ENCODE results near the gene CAMK2G.

The CAMK2G gene

DNA sequence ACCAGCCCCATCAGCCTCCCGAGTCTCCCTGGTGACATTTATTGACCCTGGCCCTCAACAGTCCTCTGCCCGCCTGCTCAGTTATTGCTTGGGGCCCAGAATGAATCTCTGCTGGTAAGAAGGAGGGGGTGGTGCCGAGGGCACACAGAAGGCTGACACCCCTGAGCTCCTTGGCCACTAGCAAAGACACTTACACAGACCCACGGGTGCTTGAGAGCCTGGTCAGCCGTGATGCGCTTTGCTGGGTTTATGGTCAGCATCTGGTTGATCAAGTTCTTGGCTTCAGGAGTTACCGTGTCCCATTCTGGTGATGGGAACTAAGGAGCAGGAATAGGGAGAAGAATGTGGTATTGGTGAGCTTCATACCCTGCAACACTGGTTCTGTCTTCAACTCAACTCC is 27.3 kb downstream of the CAMK2G start:
- no peaks in the 10 kb centered on the region for H3K9me3 ChIP-seq (ENCODE audit: control insufficient read depth, insufficient read depth, low read length)
- TF ChIP-seq EZH2phosphoT487 (IDR thresholded peaks at IDR 0.05; ENCODE audit: borderline replicate concordance, low read length) (no peak), CTCF (IDR thresholded peaks at IDR 0.05; ENCODE audit: low read depth, low read length, poor library complexity, severe bottlenecking) (no peak)
- no peaks in the 10 kb centered on the region for H3K79me2 ChIP-seq (ENCODE audit: control insufficient read depth, low read length)
- no peak overlapping the region for H3K4me3 ChIP-seq (ENCODE audit: low read length)
- no peak overlapping the region for H3K27ac ChIP-seq (ENCODE audit: low read depth, low read length)
- H3K36me3 ChIP-seq (ENCODE audit: control insufficient read depth, low read length): peaks cover 25% of the 10 kb centered on the region
- H3K27me3 ChIP-seq (ENCODE audit: control insufficient read depth, low read length): no peaks in the 10 kb centered on the region
- no peaks in the 10 kb centered on the region for H3F3A ChIP-seq (ENCODE audit: control insufficient read depth, insufficient read depth)
- no peaks in the 10 kb centered on the region for H3K9me2 ChIP-seq (replicated peaks; ENCODE audit: control insufficient read depth, low read length)
- no peak overlapping the region for H3K4me2 ChIP-seq (ENCODE audit: low read length)
- no peaks in the 10 kb centered on the region for H4K20me1 ChIP-seq (ENCODE audit: control insufficient read depth, insufficient read depth, low read depth, low read length)
- H3K4me1 ChIP-seq (ENCODE audit: control insufficient read depth, low read length): peaks cover 6% of the 10 kb centered on the region

DNA sequence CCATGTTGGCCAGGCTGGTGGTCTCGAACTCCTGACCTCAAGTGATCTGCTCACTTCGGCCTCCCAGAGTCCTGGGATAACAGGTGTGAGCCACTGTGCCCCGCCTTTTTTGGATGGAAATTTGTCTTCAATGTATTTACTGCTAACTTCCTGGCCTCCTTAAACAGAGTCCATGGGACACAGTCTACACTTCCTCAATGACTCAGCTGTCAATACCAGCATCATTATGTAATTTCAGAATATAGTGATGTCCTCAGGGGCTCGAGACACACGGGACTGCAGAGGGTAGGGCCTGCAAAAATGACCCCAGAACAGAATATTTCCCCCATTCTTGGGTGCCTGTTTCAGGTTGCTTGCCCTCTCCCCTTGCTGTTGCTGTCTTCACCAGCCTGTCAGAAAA is 31.1 kb downstream of the CAMK2G start:
- Histone ChIP-seq H4K20me1 (ENCODE audit: control insufficient read depth, insufficient read depth, low read depth, low read length) (no peaks in the 10 kb centered on the region), H3K4me1 (ENCODE audit: control insufficient read depth, low read length) (no peaks in the 10 kb centered on the region), H3F3A (ENCODE audit: control insufficient read depth, insufficient read depth) (no peaks in the 10 kb centered on the region), H3K4me3 (ENCODE audit: low read length) (no peak overlapping the region), H3K27me3 (ENCODE audit: control insufficient read depth, low read length) (no peaks in the 10 kb centered on the region), H3K4me2 (ENCODE audit: low read length) (no peak overlapping the region), H3K36me3 (ENCODE audit: control insufficient read depth, low read length) (peaks cover 18% of the 10 kb centered on the region), H3K9me2 (replicated peaks; ENCODE audit: control insufficient read depth, low read length) (no peaks in the 10 kb centered on the region), H3K27ac (ENCODE audit: low read depth, low read length) (no peak overlapping the region), H3K9me3 (ENCODE audit: control insufficient read depth, insufficient read depth, low read length) (no peaks in the 10 kb centered on the region), H3K79me2 (ENCODE audit: control insufficient read depth, low read length) (no peaks in the 10 kb centered on the region)
- TF ChIP-seq CTCF (IDR thresholded peaks at IDR 0.05; ENCODE audit: low read depth, low read length, poor library complexity, severe bottlenecking): no peak
- no peak for TF ChIP-seq EZH2phosphoT487 (IDR thresholded peaks at IDR 0.05; ENCODE audit: borderline replicate concordance, low read length)

DNA sequence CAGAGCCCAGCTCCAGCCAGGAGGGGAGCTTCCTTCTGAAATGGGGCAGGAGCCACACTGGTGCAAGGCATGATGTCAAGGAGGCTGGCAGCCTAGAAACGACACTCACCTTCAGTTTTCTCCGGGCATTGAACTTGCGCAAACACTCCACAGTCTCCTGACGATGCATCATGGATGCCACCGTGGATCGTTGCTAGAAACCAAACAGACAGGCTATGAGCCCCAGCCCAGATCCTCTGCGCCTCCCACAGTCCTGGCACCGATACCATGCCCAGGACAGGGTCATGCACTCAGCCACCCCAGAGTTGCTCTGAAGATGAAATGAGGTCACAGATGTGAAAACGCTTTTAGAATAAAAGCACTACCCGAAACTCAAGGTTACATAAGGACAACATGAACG is 32.0 kb downstream of the CAMK2G start:
- Histone ChIP-seq H3K4me1 (ENCODE audit: control insufficient read depth, low read length) (no peaks in the 10 kb centered on the region), H3K9me3 (ENCODE audit: control insufficient read depth, insufficient read depth, low read length) (no peaks in the 10 kb centered on the region), H3F3A (ENCODE audit: control insufficient read depth, insufficient read depth) (no peaks in the 10 kb centered on the region), H3K79me2 (ENCODE audit: control insufficient read depth, low read length) (no peaks in the 10 kb centered on the region), H3K36me3 (ENCODE audit: control insufficient read depth, low read length) (peaks cover 10% of the 10 kb centered on the region), H3K27me3 (ENCODE audit: control insufficient read depth, low read length) (no peaks in the 10 kb centered on the region), H3K27ac (ENCODE audit: low read depth, low read length) (no peak overlapping the region), H3K9me2 (replicated peaks; ENCODE audit: control insufficient read depth, low read length) (no peaks in the 10 kb centered on the region), H3K4me2 (ENCODE audit: low read length) (no peak overlapping the region), H3K4me3 (ENCODE audit: low read length) (no peak overlapping the region), H4K20me1 (ENCODE audit: control insufficient read depth, insufficient read depth, low read depth, low read length) (no peaks in the 10 kb centered on the region)
- TF ChIP-seq EZH2phosphoT487 (IDR thresholded peaks at IDR 0.05; ENCODE audit: borderline replicate concordance, low read length) (no peak), CTCF (IDR thresholded peaks at IDR 0.05; ENCODE audit: low read depth, low read length, poor library complexity, severe bottlenecking) (no peak)

Data from DOHH2 (cell line).